Loucy (cell line): ENCODE data around the gene RPS19BP1.

Source experiments
- EZH2phosphoT487 ChIP-seq: fragments of 200-600 bp; IDR thresholded peaks from 2 replicates; pipeline ENCODE4 v1.6.1; 2018; ENCODE audit warnings: antibody characterized with exemption, mild to moderate bottlenecking, moderate library complexity, borderline replicate concordance
- TF ChIP-seq, protein P1 (sequence below): fragments of 200-600 bp; sonication (generic); conservative IDR thresholded peaks from 2 replicates; pipeline ENCODE4 v1.5.1; 2014; ENCODE audit warnings: mild to moderate bottlenecking, antibody characterized with exemption, low read length

- TF ChIP-seq, protein P1, sequence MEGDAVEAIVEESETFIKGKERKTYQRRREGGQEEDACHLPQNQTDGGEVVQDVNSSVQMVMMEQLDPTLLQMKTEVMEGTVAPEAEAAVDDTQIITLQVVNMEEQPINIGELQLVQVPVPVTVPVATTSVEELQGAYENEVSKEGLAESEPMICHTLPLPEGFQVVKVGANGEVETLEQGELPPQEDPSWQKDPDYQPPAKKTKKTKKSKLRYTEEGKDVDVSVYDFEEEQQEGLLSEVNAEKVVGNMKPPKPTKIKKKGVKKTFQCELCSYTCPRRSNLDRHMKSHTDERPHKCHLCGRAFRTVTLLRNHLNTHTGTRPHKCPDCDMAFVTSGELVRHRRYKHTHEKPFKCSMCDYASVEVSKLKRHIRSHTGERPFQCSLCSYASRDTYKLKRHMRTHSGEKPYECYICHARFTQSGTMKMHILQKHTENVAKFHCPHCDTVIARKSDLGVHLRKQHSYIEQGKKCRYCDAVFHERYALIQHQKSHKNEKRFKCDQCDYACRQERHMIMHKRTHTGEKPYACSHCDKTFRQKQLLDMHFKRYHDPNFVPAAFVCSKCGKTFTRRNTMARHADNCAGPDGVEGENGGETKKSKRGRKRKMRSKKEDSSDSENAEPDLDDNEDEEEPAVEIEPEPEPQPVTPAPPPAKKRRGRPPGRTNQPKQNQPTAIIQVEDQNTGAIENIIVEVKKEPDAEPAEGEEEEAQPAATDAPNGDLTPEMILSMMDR: no peak
- no peak for TF ChIP-seq EZH2phosphoT487
Observed at GRCh38 chr22:39501644-39502108, 30.9 kb downstream of the RPS19BP1 start.
